ENCODE measurements around the gene NRG4.

NRG4 gene

GRCh38 chr15:75952525-75952924 lies 59.7 kb downstream of the NRG4 start:
- H3K4me1 ChIP-seq (ENCODE audit: control insufficient read depth, insufficient read depth, low read length) = no peaks in the 10 kb centered on the region
- ChIA-PET POLR2A (no interaction called here), CTCF (interaction anchor here (0.8 kb wide), 1 partner anchor 195 kb away, joined by 4 read pairs; no protein-coding TSS in a partner anchor)
- no peaks in the 10 kb centered on the region for H3K36me3 ChIP-seq (ENCODE audit: control insufficient read depth in 2 of 2, insufficient read depth in 1 of 2, low read length in 2 of 2)
- no peak for TF ChIP-seq ZNF221 (tag by site-specific recombination; IDR thresholded peaks at IDR 0.05; ENCODE audit: borderline replicate concordance)
- TF ChIP-seq TSHZ1 (tag by site-specific recombination; IDR thresholded peaks at IDR 0.05; ENCODE audit: borderline replicate concordance) = no peak
- TF ChIP-seq ZNF555 (tag by site-specific recombination; conservative IDR thresholded peaks at IDR 0.05) = no peak
- TF ChIP-seq ZBTB7A (tag by site-specific recombination; IDR thresholded peaks at IDR 0.05; ENCODE audit: low read depth) = no peak
- TF ChIP-seq ZNF558 (tag by site-specific recombination; IDR thresholded peaks at IDR 0.05) = no peak
- no peak for TF ChIP-seq ZNF623 (tag by site-specific recombination; IDR thresholded peaks at IDR 0.05)
- no peak for TF ChIP-seq ZNF544 (tag by site-specific recombination; IDR thresholded peaks at IDR 0.05)
- no peak for TF ChIP-seq ZNF513 (tag by site-specific recombination; IDR thresholded peaks at IDR 0.05)
- no peak for TF ChIP-seq ZNF112 (tag by site-specific recombination; IDR thresholded peaks at IDR 0.05)
- H3K9me3 ChIP-seq (ENCODE audit: control insufficient read depth, insufficient read depth, low read depth, low read length) = no peaks in the 10 kb centered on the region
- no peak overlapping the region for H3K27ac ChIP-seq (ENCODE audit: extremely low read depth, low read depth, low read length)
- no peak overlapping the region for H3K4me3 ChIP-seq (ENCODE audit: low read depth, low read length)

DNA sequence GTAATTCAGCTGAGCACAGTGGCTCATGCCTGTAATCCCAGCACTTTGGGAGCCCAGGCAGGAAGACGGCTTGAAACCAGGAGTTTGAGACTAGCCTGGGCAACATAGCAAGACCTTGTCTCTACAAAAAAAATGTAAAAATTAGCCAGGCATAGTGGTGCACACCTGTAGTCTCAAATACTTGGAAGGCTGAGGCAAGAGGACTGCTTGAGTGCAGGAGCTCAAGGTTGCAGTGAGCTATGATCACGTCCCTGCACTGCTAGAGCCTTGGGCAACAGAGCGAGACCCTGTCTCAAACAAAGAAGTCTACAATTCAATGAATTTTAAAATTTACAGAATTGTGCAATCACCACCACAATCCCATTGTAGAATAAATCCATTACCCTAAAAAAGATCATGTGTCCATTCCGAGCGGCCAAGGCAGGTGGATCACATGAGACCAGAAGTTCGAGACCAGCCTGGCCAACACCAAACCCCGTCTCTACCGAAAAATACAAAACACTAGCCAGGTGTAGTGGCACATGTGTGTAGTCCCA lies 63.4 kb downstream of the NRG4 start:
- H3K36me3 ChIP-seq (ENCODE audit: control insufficient read depth in 2 of 2, insufficient read depth in 1 of 2, low read length in 2 of 2) = no peaks in the 10 kb centered on the region
- H3K27ac ChIP-seq (ENCODE audit: extremely low read depth, low read depth, low read length) = no peak overlapping the region
- H3K9me3 ChIP-seq (ENCODE audit: control insufficient read depth, insufficient read depth, low read depth, low read length) = no peaks in the 10 kb centered on the region
- H3K4me3 ChIP-seq (ENCODE audit: low read depth, low read length) = no peak overlapping the region
- ChIA-PET POLR2A (no interaction called here), CTCF (no interaction called here)
- H3K4me1 ChIP-seq (ENCODE audit: control insufficient read depth, insufficient read depth, low read length) = no peaks in the 10 kb centered on the region
- TF ChIP-seq BCL11B (tag by site-specific recombination; IDR thresholded peaks at IDR 0.05; ENCODE audit: low read depth) (no peak), WT1 (tag by site-specific recombination; IDR thresholded peaks at IDR 0.05) (no peak), KLF16 (tag by site-specific recombination; IDR thresholded peaks at IDR 0.05) (no peak), ZNF221 (tag by site-specific recombination; IDR thresholded peaks at IDR 0.05; ENCODE audit: borderline replicate concordance) (no peak), ZNF777 (tag by site-specific recombination; IDR thresholded peaks at IDR 0.05; ENCODE audit: borderline replicate concordance) (no peak), ZSCAN18 (tag by site-specific recombination; IDR thresholded peaks at IDR 0.05) (no peak)
- TF ChIP-seq, protein P1, sequence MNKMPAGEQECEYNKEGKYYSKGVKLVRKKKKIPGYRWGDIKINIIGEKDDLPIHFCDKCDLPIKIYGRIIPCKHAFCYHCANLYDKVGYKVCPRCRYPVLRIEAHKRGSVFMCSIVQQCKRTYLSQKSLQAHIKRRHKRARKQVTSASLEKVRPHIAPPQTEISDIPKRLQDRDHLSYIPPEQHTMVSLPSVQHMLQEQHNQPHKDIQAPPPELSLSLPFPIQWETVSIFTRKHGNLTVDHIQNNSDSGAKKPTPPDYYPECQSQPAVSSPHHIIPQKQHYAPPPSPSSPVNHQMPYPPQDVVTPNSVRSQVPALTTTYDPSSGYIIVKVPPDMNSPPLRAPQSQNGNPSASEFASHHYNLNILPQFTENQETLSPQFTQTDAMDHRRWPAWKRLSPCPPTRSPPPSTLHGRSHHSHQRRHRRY (tag by site-specific recombination; IDR thresholded peaks at IDR 0.05) = no peak
- TF ChIP-seq, protein P2, sequence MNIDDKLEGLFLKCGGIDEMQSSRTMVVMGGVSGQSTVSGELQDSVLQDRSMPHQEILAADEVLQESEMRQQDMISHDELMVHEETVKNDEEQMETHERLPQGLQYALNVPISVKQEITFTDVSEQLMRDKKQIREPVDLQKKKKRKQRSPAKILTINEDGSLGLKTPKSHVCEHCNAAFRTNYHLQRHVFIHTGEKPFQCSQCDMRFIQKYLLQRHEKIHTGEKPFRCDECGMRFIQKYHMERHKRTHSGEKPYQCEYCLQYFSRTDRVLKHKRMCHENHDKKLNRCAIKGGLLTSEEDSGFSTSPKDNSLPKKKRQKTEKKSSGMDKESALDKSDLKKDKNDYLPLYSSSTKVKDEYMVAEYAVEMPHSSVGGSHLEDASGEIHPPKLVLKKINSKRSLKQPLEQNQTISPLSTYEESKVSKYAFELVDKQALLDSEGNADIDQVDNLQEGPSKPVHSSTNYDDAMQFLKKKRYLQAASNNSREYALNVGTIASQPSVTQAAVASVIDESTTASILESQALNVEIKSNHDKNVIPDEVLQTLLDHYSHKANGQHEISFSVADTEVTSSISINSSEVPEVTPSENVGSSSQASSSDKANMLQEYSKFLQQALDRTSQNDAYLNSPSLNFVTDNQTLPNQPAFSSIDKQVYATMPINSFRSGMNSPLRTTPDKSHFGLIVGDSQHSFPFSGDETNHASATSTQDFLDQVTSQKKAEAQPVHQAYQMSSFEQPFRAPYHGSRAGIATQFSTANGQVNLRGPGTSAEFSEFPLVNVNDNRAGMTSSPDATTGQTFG (tag by site-specific recombination; IDR thresholded peaks at IDR 0.05; ENCODE audit: borderline replicate concordance) = no peak
